RWPE2 (cell line): ENCODE data around the gene P2RX2.

Source experiments
- ATAC-seq: fragments of 200-7000 bp; cut with Tn5 transposase; 3 replicates; pipeline ENCODE4 v1.9.1; 2021; ENCODE audit warnings: low read depth
- DNase-seq: peaks from one replicate; pipeline ENCODE4 v3.0.0-alpha.2; 2020; ENCODE audit warnings: low spot score
- H3K27ac ChIP-seq: fragments of 450-650 bp; 2 replicates; pipeline ENCODE4 v1.5.1; 2017; ENCODE audit warnings: mild to moderate bottlenecking; ENCODE audit not compliant: poor library complexity, severe bottlenecking
- H3K27me3 ChIP-seq: fragments of 250-450 bp; sonication (Bioruptor Pico); 2 replicates; pipeline ENCODE4 v1.5.1; 2021; ENCODE audit warnings: mild to moderate bottlenecking, moderate library complexity; ENCODE audit not compliant: insufficient read depth, poor library complexity, severe bottlenecking
- H3K36me3 ChIP-seq: fragments of 250-450 bp; sonication (Bioruptor Pico); 2 replicates; pipeline ENCODE4 v1.5.1; 2020; ENCODE audit warnings: low read depth, mild to moderate bottlenecking, moderate library complexity
- H3K4me1 ChIP-seq: fragments of 250-450 bp; sonication (Bioruptor Pico); 2 replicates; pipeline ENCODE4 v1.5.1; 2021; ENCODE audit warnings: mild to moderate bottlenecking, moderate library complexity; ENCODE audit not compliant: insufficient read depth, poor library complexity, severe bottlenecking
- H3K4me3 ChIP-seq: fragments of 250-450 bp; sonication (Bioruptor Pico); 2 replicates; pipeline ENCODE4 v1.5.1; 2021; ENCODE audit warnings: mild to moderate bottlenecking, moderate library complexity; ENCODE audit not compliant: severe bottlenecking
- H3K9me3 ChIP-seq: fragments of 250-450 bp; sonication (Bioruptor Pico); 2 replicates; pipeline ENCODE4 v1.5.1; 2021; ENCODE audit warnings: mild to moderate bottlenecking, moderate library complexity; ENCODE audit not compliant: severe bottlenecking
- TF ChIP-seq, protein P1 (sequence below): fragments of 450-650 bp; IDR thresholded peaks from one replicate; pipeline ENCODE4 v1.5.1; 2017; ENCODE audit warnings: mild to moderate bottlenecking, moderate library complexity; ENCODE audit not compliant: poor library complexity, severe bottlenecking

Gene P2RX2

GRCh38 chr12:132659146-132659545 is 40.6 kb downstream of the P2RX2 start:
- Histone ChIP-seq H3K36me3 (peaks cover 91% of the 10 kb centered on the region), H3K4me3 (no peak overlapping the region), H3K9me3 (no peaks in the 10 kb centered on the region), H3K4me1 (no peaks in the 10 kb centered on the region), H3K27me3 (no peaks in the 10 kb centered on the region), H3K27ac (no peak overlapping the region)
- ATAC-seq (no peak), DNase-seq (no peak)
- TF ChIP-seq, protein P1, sequence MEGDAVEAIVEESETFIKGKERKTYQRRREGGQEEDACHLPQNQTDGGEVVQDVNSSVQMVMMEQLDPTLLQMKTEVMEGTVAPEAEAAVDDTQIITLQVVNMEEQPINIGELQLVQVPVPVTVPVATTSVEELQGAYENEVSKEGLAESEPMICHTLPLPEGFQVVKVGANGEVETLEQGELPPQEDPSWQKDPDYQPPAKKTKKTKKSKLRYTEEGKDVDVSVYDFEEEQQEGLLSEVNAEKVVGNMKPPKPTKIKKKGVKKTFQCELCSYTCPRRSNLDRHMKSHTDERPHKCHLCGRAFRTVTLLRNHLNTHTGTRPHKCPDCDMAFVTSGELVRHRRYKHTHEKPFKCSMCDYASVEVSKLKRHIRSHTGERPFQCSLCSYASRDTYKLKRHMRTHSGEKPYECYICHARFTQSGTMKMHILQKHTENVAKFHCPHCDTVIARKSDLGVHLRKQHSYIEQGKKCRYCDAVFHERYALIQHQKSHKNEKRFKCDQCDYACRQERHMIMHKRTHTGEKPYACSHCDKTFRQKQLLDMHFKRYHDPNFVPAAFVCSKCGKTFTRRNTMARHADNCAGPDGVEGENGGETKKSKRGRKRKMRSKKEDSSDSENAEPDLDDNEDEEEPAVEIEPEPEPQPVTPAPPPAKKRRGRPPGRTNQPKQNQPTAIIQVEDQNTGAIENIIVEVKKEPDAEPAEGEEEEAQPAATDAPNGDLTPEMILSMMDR, result no peak

- Histone ChIP-seq H3K9me3 (no peaks in the 10 kb centered on the region), H3K27ac (no peak overlapping the region), H3K4me3 (no peak overlapping the region), H3K4me1 (no peaks in the 10 kb centered on the region), H3K27me3 (no peaks in the 10 kb centered on the region), H3K36me3 (peaks cover 87% of the 10 kb centered on the region)
- TF ChIP-seq, protein P1, result no peak
- no peak for ATAC-seq
- DNase-seq, result no peak
These were observed 41.5 kb downstream of the P2RX2 start for GRCh38 chr12:132660052-132660451.

- H3K36me3 ChIP-seq, result peaks cover 87% of the 10 kb centered on the region
These were observed 42.4 kb downstream of the P2RX2 start for GRCh38 chr12:132660996-132661395.

GRCh38 chr12:132661972-132662371 is 43.4 kb downstream of the P2RX2 start:
- no peak overlapping the region for H3K4me3 ChIP-seq
- no peaks in the 10 kb centered on the region for H3K4me1 ChIP-seq
- no peaks in the 10 kb centered on the region for H3K27me3 ChIP-seq
- TF ChIP-seq, protein P1, result no peak
- H3K9me3 ChIP-seq, result no peaks in the 10 kb centered on the region
- H3K36me3 ChIP-seq, result peaks cover 89% of the 10 kb centered on the region
- ATAC-seq (no peak), DNase-seq (peak; percentile 26)
- no peak overlapping the region for H3K27ac ChIP-seq

More at GRCh38 chr12:132660996-132661395, 42.4 kb downstream of the P2RX2 start:
- TF ChIP-seq, protein P1, result no peak
- Histone ChIP-seq H3K4me3 (no peak overlapping the region), H3K4me1 (no peaks in the 10 kb centered on the region), H3K27me3 (no peaks in the 10 kb centered on the region), H3K27ac (no peak overlapping the region), H3K9me3 (no peaks in the 10 kb centered on the region)
- no peak for DNase-seq
- no peak for ATAC-seq

- DNase-seq (no peak), ATAC-seq (no peak)
- no peaks in the 10 kb centered on the region for H3K4me1 ChIP-seq
- no peak overlapping the region for H3K4me3 ChIP-seq
- H3K27me3 ChIP-seq, result no peaks in the 10 kb centered on the region
- H3K27ac ChIP-seq, result no peak overlapping the region
- TF ChIP-seq, protein P1, result no peak
- no peaks in the 10 kb centered on the region for H3K9me3 ChIP-seq
- peaks cover 86% of the 10 kb centered on the region for H3K36me3 ChIP-seq
These were observed 44.6 kb downstream of the P2RX2 start for GRCh38 chr12:132662901-132663755.
